Lower lobe of right lung (tissue), 2 donors: ENCODE measurements around the gene SHC1. TPM values are rescaled to one million over a fixed set of nuclear protein-coding genes. Genes with fewer than 3 reads are reported as not detected.

Experiments
- ATAC-seq, 2 donors: fragments of 200-7000 bp; cut with Tn5 transposase; one replicate each; pipeline ENCODE4 v1.9.1; 2020 to 2022; ENCODE audit warnings: mild to moderate bottlenecking in 2 of 2, moderate library complexity in 2 of 2
- DNase-seq: peaks from one replicate; pipeline ENCODE4 v3.0.0-alpha.2; 2020
- H3K27ac ChIP-seq: fragments of 200-600 bp; one replicate; pipeline ENCODE4 v1.8.0; 2022
- H3K27me3 ChIP-seq: fragments of 200-600 bp; one replicate; pipeline ENCODE4 v1.8.0; 2022; ENCODE audit warnings: low read depth
- H3K36me3 ChIP-seq: fragments of 200-600 bp; one replicate; pipeline ENCODE4 v1.8.0; 2022; ENCODE audit warnings: mild to moderate bottlenecking
- H3K4me1 ChIP-seq: fragments of 200-600 bp; one replicate; pipeline ENCODE4 v1.8.0; 2022
- H3K4me3 ChIP-seq: fragments of 200-600 bp; one replicate; pipeline ENCODE4 v1.8.0; 2022; ENCODE audit warnings: mild to moderate bottlenecking
- H3K9me3 ChIP-seq: fragments of 200-600 bp; one replicate; pipeline ENCODE4 v1.8.0; 2022
- intact Hi-C: fragments of 100-400 bp; cut with DNase I; formaldehyde crosslinking; loops from one replicate; pipeline ENCODE4 v1.11.0; 2022
- total RNA-seq: library from RNA; stranded (reverse); fragmentation: NEBNext Ultra II Directional; extraction: Animal tissue kit (Norgen Biotek cat#: 25700); gene quantifications from one replicate; pipeline ENCODE4 v1.2.1, GENCODE V29; 2021
- TF ChIP-seq, protein P1 (sequence below): fragments of 200-600 bp; IDR thresholded peaks from one replicate; pipeline ENCODE4 v1.8.0; 2022; ENCODE audit warnings: antibody characterized with exemption, mild to moderate bottlenecking
- donor health status: DM: no; HTN: yes; CAD: no; lungs with severe emphysema.

SHC1 gene
- total RNA-seq, 1 donor from 2014 or later: 94.8 TPM

DNA sequence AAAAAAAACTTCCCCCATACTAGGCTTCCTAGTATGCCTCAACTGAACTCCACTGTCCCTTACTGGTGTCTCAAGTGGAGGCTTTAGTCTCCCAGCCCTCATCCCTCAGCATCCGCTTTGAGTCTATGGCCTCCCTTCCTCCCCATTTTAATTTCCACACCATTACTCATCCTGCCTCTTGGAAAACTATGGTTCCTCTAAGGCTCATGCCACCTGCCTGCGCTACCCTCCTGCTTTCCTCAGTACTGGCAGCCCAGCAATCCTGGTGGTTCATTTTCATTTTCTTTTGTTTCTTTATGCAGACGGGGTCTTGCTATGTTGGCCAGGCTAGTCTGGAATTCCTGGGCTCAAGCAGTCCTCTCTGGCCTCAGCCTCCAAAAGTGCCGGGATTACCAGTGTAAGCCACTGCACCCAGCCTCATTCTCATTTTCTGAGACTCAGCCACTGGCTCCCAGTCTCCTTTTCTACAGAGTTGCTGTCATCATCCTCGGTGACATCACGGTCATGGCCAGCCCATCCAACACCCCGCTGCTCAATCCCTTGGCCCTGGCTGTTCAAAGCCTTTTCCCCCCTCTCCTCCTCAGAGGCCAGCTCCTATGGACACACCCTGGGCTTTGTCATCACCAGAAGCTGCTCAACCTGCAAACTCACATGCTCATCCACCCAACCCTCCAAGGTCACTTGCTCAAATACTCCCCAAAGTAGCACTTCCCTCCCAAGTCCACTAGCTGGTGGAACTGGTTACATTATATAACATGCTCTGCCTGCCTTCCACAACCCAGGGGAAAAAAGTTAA is 31.7 kb downstream of the SHC1 start:
- Histone ChIP-seq H3K4me1 (peaks cover 42% of the 10 kb centered on the region), H3K4me3 (no peak overlapping the region), H3K27ac (peak overlapping the region; percentile 99), H3K36me3 (no peaks in the 10 kb centered on the region), H3K9me3 (no peaks in the 10 kb centered on the region), H3K27me3 (no peaks in the 10 kb centered on the region)
- ATAC-seq (no peak), DNase-seq (no peak)
- intact Hi-C loops: no loop called here
- TF ChIP-seq, protein P1, sequence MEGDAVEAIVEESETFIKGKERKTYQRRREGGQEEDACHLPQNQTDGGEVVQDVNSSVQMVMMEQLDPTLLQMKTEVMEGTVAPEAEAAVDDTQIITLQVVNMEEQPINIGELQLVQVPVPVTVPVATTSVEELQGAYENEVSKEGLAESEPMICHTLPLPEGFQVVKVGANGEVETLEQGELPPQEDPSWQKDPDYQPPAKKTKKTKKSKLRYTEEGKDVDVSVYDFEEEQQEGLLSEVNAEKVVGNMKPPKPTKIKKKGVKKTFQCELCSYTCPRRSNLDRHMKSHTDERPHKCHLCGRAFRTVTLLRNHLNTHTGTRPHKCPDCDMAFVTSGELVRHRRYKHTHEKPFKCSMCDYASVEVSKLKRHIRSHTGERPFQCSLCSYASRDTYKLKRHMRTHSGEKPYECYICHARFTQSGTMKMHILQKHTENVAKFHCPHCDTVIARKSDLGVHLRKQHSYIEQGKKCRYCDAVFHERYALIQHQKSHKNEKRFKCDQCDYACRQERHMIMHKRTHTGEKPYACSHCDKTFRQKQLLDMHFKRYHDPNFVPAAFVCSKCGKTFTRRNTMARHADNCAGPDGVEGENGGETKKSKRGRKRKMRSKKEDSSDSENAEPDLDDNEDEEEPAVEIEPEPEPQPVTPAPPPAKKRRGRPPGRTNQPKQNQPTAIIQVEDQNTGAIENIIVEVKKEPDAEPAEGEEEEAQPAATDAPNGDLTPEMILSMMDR: no peak

GRCh38 chr1:154937988-154938386 is 32.6 kb downstream of the SHC1 start:
- no peak for ATAC-seq
- H3K27ac ChIP-seq: peak overlapping the region; percentile 99
- peak overlapping the region; percentile 73 for H3K4me3 ChIP-seq
- peaks cover 34% of the 10 kb centered on the region for H3K4me1 ChIP-seq
- H3K9me3 ChIP-seq: no peaks in the 10 kb centered on the region
- TF ChIP-seq, protein P1: no peak
- H3K27me3 ChIP-seq: no peaks in the 10 kb centered on the region
- H3K36me3 ChIP-seq: no peaks in the 10 kb centered on the region
- intact Hi-C loops: no loop called here
- no peak for DNase-seq

DNA sequence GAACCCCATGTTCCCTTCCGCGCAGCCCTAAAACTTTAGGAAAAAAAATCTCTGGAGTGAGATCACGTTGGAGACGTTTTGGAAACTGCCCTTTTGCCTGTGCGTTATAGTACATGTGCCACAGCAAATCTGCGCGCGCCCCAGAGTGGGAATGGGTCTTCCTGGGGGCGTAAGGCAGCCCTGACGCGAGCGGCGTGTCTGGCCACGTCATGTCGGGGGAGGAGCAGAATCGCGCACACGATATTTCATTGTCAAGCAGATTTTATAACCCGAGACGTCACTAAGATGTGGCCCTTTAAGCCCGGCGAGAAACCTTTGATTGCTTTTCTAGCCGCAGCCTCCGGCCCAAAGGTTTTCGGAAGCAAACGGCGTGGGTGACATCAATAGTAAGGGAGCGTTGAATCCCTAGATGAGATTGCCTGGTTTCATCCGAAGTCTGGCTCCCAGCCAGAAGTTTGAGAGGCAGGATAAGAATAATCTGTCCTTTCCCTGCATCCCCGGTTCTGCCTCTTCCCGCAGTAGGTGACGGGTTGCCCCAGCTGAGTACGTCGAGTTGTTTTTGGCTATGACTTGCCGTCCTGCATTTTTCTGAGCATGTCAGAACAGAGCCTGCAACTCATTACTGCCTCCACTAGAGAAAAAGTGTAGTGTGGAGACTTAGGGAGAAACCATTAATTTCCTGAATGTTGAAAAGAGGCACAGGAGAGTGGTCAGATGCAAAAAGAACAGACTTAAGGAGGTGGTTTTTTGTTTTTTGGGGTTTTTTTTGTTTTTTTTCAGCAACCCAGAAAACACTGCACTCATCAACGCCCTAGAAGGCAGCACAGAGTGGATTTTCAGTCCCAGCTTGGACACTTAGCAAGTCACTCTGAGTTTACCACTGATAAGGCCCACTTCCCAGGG is 33.2 kb downstream of the SHC1 start:
- Histone ChIP-seq H3K4me3 (peak overlapping the region; percentile 73), H3K4me1 (peaks cover 27% of the 10 kb centered on the region), H3K27me3 (no peaks in the 10 kb centered on the region), H3K9me3 (no peaks in the 10 kb centered on the region), H3K36me3 (no peaks in the 10 kb centered on the region), H3K27ac (peak overlapping the region; percentile 99)
- DNase-seq (peak; percentile 93), ATAC-seq (peak; percentile 89)
- TF ChIP-seq, protein P1: peak; percentile 17
- intact Hi-C loops: no loop called here

DNA sequence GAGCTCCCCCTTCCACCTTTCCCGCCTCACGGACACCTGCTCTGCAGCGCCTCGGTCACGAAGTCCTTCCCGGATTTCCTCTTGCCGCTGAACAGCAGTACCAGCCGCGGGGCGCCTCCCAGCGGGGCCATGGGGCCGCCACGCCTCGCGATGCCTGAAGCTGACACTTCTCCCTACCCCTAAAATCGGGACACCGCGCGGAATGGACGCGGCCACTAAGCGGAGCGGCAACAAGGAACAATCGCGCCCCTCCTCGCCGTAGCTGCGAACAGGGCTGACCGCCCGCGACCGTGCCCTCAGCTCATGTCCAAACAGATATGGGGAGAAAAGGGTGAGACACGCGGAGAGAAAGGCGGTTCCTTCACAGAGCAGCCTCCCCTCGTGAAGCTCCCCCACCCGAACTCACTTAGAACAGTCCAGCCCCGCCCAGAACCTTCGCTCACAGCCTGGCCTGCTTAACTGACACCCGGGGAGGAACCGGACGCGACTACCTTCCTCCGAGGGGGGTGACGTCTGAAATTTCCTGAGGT is 33.9 kb downstream of the SHC1 start, which contains the start of gene PMVK:
PMVK (minus strand) TSS at position 165 of the 530 bp plus-strand sequence; CDS start at position 131, 34 bp downstream.
- peak; percentile 97 for DNase-seq
- H3K27ac ChIP-seq: peak within 1 kb of the TSS; percentile 99
- peaks cover 23% of the 10 kb centered on the region for H3K4me1 ChIP-seq
- intact Hi-C loops: no loop called here
- ATAC-seq: peak; percentile 95
- TF ChIP-seq, protein P1: peak; percentile 44
- no peaks in the 10 kb centered on the region for H3K27me3 ChIP-seq
- H3K9me3 ChIP-seq: no peaks in the 10 kb centered on the region
- peaks cover 6% of the 10 kb centered on the region for H3K36me3 ChIP-seq
- H3K4me3 ChIP-seq: peak within 1 kb of the TSS; percentile 73
